GM12801 (cell line): ENCODE results near the gene PTH2R.

ENCODE experiments used
- TF ChIP-seq, protein P1 (sequence below): IDR thresholded peaks from one replicate; pipeline ENCODE4 v1.5.1; 2011; ENCODE audit warnings: control low read depth; ENCODE audit not compliant: insufficient read length; ENCODE audit errors: extremely low read depth

The PTH2R gene

GRCh38 chr2:208479342-208479741 is 72.8 kb downstream of the PTH2R start:
- TF ChIP-seq, protein P1, sequence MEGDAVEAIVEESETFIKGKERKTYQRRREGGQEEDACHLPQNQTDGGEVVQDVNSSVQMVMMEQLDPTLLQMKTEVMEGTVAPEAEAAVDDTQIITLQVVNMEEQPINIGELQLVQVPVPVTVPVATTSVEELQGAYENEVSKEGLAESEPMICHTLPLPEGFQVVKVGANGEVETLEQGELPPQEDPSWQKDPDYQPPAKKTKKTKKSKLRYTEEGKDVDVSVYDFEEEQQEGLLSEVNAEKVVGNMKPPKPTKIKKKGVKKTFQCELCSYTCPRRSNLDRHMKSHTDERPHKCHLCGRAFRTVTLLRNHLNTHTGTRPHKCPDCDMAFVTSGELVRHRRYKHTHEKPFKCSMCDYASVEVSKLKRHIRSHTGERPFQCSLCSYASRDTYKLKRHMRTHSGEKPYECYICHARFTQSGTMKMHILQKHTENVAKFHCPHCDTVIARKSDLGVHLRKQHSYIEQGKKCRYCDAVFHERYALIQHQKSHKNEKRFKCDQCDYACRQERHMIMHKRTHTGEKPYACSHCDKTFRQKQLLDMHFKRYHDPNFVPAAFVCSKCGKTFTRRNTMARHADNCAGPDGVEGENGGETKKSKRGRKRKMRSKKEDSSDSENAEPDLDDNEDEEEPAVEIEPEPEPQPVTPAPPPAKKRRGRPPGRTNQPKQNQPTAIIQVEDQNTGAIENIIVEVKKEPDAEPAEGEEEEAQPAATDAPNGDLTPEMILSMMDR: no peak

DNA sequence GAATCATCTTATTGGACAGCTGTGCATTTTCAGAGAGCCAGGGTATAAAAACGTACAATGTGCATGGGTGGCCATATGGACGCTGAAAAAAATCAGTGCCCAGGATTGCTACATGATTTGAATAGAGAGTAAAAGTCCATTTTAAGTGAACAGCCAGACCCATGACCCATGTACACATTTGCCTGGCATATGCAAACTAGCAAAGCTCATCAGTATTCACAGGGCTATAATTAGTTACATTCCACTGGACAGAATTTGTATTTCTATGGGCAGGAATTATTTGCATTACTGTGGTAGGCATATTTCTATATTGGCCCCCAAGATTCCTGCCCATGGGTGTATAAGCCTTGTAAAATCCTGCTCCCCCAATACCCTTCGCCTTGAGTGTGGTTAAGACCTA is 78.8 kb downstream of the PTH2R start:
- TF ChIP-seq, protein P1: no peak

GRCh38 chr2:208488686-208489564 is 82.3 kb downstream of the PTH2R start:
- TF ChIP-seq, protein P1: no peak

GRCh38 chr2:208489687-208490086 is 83.1 kb downstream of the PTH2R start:
- TF ChIP-seq, protein P1: no peak

- TF ChIP-seq, protein P1: no peak
Measured at GRCh38 chr2:208490492-208490891, 83.9 kb downstream of the PTH2R start.

- TF ChIP-seq, protein P1: no peak
Measured at GRCh38 chr2:208491641-208492040, 85.0 kb downstream of the PTH2R start.

GRCh38 chr2:208492069-208492468 is 85.5 kb downstream of the PTH2R start:
- TF ChIP-seq, protein P1: no peak
